NT2/D1 (cell line): Measurements from ENCODE around the gene PKHD1.

Experiments used
- DNase-seq: peaks from one replicate; pipeline ENCODE4 v3.0.0-alpha.2; 2011; ENCODE audit warnings: low read depth, low spot score
- H3K27me3 ChIP-seq: 2 replicates; pipeline ENCODE4 v1.6.0; 2011; ENCODE audit warnings: mild to moderate bottlenecking; ENCODE audit not compliant: insufficient read length, insufficient read depth
- H3K36me3 ChIP-seq: 2 replicates; pipeline ENCODE4 v1.6.1; 2011; ENCODE audit warnings: mild to moderate bottlenecking, low read length, mixed read lengths; ENCODE audit not compliant: insufficient read depth, insufficient read length
- H3K4me1 ChIP-seq: 2 replicates; pipeline ENCODE4 v1.5.1; 2011; ENCODE audit not compliant: insufficient read depth, insufficient read length
- H3K4me3 ChIP-seq: 2 replicates; pipeline ENCODE4 v1.5.1; 2011; ENCODE audit warnings: low read depth; ENCODE audit not compliant: insufficient read length
- H3K9ac ChIP-seq: 2 replicates; pipeline ENCODE4 v1.6.0; 2011; ENCODE audit warnings: low read depth; ENCODE audit not compliant: insufficient read length
- H3K9me3 ChIP-seq: 2 replicates; pipeline ENCODE4 v1.5.1; 2011; ENCODE audit warnings: mild to moderate bottlenecking, low read length; ENCODE audit not compliant: insufficient read depth
- SUZ12 ChIP-seq: IDR thresholded peaks from 2 replicates; pipeline ENCODE4 v1.6.1; 2011; ENCODE audit not compliant: insufficient read length, insufficient read depth; ENCODE audit errors: extremely low read depth
- YY1 ChIP-seq: IDR thresholded peaks from 2 replicates; pipeline ENCODE4 v1.6.1; 2011; ENCODE audit not compliant: insufficient read length, insufficient read depth
- ZNF274 ChIP-seq: IDR thresholded peaks from 2 replicates; pipeline ENCODE4 v1.6.1; 2011; ENCODE audit warnings: mild to moderate bottlenecking, low read depth, low read length

Gene PKHD1

DNA sequence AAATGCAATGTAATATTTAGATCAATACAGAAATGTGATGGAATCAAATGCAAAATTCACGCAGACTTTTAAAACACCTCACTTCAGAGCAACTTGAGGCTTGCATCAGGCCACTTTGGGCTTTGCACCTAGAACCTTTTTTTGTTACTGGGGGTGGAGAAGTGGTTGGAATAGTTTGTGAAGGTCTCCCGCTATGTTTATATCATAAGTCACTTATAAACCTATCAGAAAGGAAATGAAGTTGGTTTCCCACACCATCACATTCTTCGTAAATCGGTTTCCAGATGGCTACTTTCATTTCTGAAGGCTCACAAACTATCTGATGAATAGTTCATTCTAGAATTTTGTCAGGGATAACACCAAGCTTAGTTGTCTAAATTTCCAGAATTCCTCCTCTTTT is 74.8 kb downstream of the PKHD1 start:
- Histone ChIP-seq H3K9ac (no peak overlapping the region), H3K9me3 (no peaks in the 10 kb centered on the region), H3K36me3 (no peaks in the 10 kb centered on the region), H3K4me1 (no peaks in the 10 kb centered on the region), H3K27me3 (no peaks in the 10 kb centered on the region), H3K4me3 (no peak overlapping the region)
- TF ChIP-seq YY1 = no peak
- TF ChIP-seq ZNF274 = no peak
- TF ChIP-seq SUZ12 = no peak
- DNase-seq = no peak

DNA sequence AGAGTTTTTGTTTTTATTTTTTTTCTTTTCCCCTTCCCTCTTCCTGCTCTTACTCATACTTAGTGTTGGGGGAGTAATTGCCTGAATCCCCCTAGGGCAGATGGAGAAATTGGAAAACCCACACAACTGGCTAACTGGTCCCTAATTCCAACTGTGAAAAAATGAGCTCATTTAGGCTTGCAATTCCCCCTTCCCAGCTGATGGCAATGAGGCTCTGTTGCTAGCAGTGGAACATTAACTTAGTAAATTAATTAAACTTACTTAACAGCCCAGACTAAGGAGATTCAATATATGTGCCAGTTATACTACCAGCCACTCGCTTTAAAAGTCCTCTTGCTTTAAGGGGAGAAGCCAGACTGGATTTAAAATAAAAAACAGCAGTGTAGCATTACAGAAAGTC is 76.6 kb downstream of the PKHD1 start:
- no peak for DNase-seq
- Histone ChIP-seq H3K36me3 (no peaks in the 10 kb centered on the region), H3K4me3 (no peak overlapping the region), H3K27me3 (no peaks in the 10 kb centered on the region), H3K9me3 (no peaks in the 10 kb centered on the region), H3K4me1 (no peaks in the 10 kb centered on the region), H3K9ac (no peak overlapping the region)
- TF ChIP-seq YY1 (no peak), SUZ12 (no peak), ZNF274 (no peak)

DNA sequence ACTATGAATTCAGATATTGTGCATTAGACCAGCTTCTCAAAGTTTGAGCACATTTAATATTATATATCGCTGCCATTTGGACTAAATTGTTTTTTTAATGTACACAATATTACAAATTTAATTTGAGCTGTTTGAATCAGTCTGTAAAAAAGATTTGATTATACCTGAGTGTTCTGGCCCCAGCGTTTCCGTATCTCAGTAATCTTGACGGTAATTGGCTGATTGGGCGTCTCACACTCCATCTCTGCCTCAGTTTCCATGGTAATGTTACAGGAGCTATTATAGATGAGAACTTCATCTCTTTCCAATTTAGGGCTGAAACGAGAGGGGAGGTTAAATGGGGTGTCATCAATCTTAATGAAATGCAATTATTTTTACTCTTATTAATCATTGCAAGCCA is 77.3 kb downstream of the PKHD1 start:
- no peak overlapping the region for H3K4me3 ChIP-seq
- no peaks in the 10 kb centered on the region for H3K36me3 ChIP-seq
- TF ChIP-seq ZNF274 = no peak
- TF ChIP-seq YY1 = no peak
- TF ChIP-seq SUZ12 = no peak
- no peak overlapping the region for H3K9ac ChIP-seq
- no peaks in the 10 kb centered on the region for H3K4me1 ChIP-seq
- DNase-seq = no peak
- no peaks in the 10 kb centered on the region for H3K27me3 ChIP-seq
- H3K9me3 ChIP-seq = no peaks in the 10 kb centered on the region

DNA sequence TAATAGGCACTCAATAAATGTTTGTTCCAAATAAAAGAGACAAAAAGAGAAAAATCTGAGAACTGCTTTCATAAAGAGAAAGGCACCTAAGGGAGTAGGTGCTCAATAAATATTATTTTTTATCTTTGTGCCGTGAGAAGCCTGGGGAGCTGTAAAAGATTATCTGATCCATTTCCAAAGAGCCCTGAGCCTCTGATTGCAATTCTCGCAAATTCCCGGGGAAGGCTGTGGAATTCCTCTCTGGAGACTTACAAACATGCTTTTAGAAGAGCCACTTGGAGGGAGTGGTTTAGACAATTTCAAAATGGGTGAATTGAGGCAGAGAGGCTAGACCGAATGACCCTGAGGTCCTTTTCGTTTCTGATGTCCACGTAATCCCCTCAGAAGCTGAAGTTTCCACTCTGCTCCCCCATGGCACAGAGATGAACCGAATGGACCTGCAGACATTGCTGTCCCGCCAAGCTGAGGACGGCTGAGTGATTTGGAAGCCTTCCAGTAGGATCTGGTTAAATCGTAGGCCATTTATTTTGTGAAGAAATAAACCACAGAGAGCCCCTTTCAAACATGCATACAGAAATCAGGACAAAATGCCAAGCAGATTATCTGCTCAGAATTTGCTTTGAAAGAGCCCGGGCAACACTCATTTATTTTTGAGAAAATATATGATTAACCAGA is 77.8 kb downstream of the PKHD1 start:
- Histone ChIP-seq H3K4me3 (no peak overlapping the region), H3K36me3 (no peaks in the 10 kb centered on the region), H3K27me3 (no peaks in the 10 kb centered on the region), H3K9me3 (no peaks in the 10 kb centered on the region), H3K9ac (no peak overlapping the region), H3K4me1 (no peaks in the 10 kb centered on the region)
- no peak for DNase-seq
- TF ChIP-seq ZNF274 (no peak), SUZ12 (no peak), YY1 (no peak)

DNA sequence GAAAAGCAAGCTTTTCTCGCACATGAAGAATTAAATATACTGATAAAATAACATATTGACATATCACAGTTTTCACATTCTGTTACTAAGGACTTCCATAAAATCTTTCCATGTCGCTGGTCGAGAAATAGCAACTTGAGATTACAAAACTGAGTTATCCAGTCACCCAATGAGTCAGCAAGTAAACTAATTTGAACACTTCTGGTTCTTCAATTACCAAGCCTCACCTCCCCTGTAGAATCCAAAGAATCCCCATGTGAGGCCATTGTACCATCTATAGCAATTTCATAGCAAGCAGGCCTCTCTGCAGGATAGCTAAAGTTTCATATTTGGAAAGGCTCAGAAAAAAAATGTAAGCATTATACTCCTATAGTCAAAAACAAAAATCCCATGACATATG is 87.3 kb downstream of the PKHD1 start:
- no peak for TF ChIP-seq YY1
- TF ChIP-seq ZNF274 = no peak
- TF ChIP-seq SUZ12 = no peak
- no peaks in the 10 kb centered on the region for H3K4me1 ChIP-seq
- H3K9ac ChIP-seq = no peak overlapping the region
- no peaks in the 10 kb centered on the region for H3K36me3 ChIP-seq
- no peak for DNase-seq
- H3K9me3 ChIP-seq = no peaks in the 10 kb centered on the region
- no peaks in the 10 kb centered on the region for H3K27me3 ChIP-seq
- no peak overlapping the region for H3K4me3 ChIP-seq

DNA sequence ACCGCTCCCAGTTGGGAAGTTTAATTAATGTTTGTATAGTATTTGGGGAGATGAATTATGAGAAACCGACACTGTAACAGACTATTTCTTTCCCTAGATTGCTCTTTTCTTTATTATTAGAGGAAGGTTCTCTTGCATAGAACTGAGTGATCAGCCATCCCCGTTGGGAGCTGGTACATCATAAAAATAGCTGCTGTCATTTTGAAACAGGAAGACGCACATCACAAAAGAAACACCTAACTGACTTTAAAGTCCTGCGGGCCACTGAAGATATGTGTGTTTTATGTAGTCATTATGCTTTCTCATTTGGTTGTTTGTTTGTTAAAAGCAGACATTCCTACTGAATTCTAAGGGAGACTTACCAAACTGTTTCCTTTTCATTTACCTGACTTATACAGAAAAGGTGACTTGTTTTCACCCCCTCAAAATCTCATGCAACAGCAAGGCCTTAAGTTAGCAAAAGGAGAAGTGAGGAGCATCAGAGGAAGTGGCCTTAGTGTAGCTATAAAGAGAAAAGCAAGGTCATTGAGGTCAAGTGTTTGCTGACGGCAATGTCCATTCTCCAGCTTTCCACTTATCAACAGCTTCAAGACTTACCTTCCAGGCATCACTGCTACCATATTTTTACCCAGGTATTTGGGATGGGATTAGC is 91.0 kb downstream of the PKHD1 start:
- H3K4me1 ChIP-seq = no peaks in the 10 kb centered on the region
- H3K9ac ChIP-seq = no peak overlapping the region
- H3K9me3 ChIP-seq = no peaks in the 10 kb centered on the region
- H3K4me3 ChIP-seq = no peak overlapping the region
- no peaks in the 10 kb centered on the region for H3K36me3 ChIP-seq
- DNase-seq = no peak
- no peaks in the 10 kb centered on the region for H3K27me3 ChIP-seq
- no peak for TF ChIP-seq YY1
- no peak for TF ChIP-seq ZNF274
- TF ChIP-seq SUZ12 = no peak

DNA sequence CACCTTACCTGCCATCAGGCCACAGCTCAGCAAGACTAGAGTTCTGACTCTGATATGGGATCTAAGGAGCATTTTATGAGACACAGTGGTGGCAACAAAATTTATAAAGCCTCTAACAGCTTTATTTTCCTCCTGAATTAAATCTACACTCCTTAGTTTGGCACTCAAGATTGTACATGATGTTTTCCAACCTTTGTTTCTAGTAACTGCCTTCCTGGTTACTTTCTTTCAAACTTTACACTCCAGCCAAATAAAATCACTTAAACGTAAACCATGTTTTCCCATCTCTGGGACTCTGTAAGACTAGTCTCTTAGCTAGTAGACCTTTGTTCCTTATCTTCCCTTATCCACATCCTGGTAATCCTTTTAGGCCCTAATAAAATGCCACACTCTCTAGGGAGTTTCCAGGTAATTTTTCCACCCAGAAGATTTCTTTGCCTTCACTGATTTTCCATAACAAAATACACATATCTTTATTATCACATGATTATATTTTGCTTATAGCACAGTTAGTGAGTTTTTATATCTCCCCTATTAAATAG is 92.1 kb downstream of the PKHD1 start:
- DNase-seq = no peak
- TF ChIP-seq ZNF274 (no peak), YY1 (no peak), SUZ12 (no peak)
- no peak overlapping the region for H3K4me3 ChIP-seq
- H3K4me1 ChIP-seq = no peaks in the 10 kb centered on the region
- H3K27me3 ChIP-seq = no peaks in the 10 kb centered on the region
- no peak overlapping the region for H3K9ac ChIP-seq
- H3K36me3 ChIP-seq = no peaks in the 10 kb centered on the region
- H3K9me3 ChIP-seq = no peaks in the 10 kb centered on the region
